HG02885 (cell line): ENCODE data around the gene FAH.
"Not testable (repeated sequence)": the region's sequence is repeated elsewhere in the genome, so short reads cannot be mapped to it uniquely, and the experiment has no call there.

ENCODE experiments used
- ATAC-seq: cut with Tn5 transposase; IDR thresholded peaks from one replicate; pipeline ENCODE4 v1.9.1; 2021; ENCODE audit warnings: mild to moderate bottlenecking; ENCODE audit not compliant: unreplicated experiment, poor library complexity

FAH gene

GRCh38 chr15:80152896-80153876, at the start of gene FAH:
Gene FAH (plus strand): TSS chr15:80152999. CDS start chr15:80153055, 56 bp downstream.
- peak; percentile 62 for ATAC-seq

- no peak for ATAC-seq
Measured at GRCh38 chr15:80105193-80105592, 47.6 kb upstream of the FAH start.

GRCh38 chr15:80105595-80105994, 47.2 kb upstream of the FAH start:
- ATAC-seq, result no peak

GRCh38 chr15:80106051-80106450, 46.7 kb upstream of the FAH start:
- no peak for ATAC-seq

- ATAC-seq, result no peak
Measured at GRCh38 chr15:80107204-80107603, 45.6 kb upstream of the FAH start.

- no peak for ATAC-seq
Measured at GRCh38 chr15:80107774-80108173, 45.0 kb upstream of the FAH start.

GRCh38 chr15:80109388-80109787, 43.4 kb upstream of the FAH start:
- ATAC-seq, result no peak

GRCh38 chr15:80110920-80111319, 41.9 kb upstream of the FAH start:
- no peak for ATAC-seq

- ATAC-seq, result no peak
Measured at GRCh38 chr15:80114114-80114513, 38.7 kb upstream of the FAH start.

GRCh38 chr15:80115021-80115420, 37.8 kb upstream of the FAH start:
- no peak for ATAC-seq

GRCh38 chr15:80118956-80119355, 33.8 kb upstream of the FAH start:
- no peak for ATAC-seq

- no peak for ATAC-seq
Measured at GRCh38 chr15:80120636-80121035, 32.2 kb upstream of the FAH start.

- no peak for ATAC-seq
Measured at GRCh38 chr15:80121546-80121945, 31.3 kb upstream of the FAH start.

- ATAC-seq, result no peak
Measured at GRCh38 chr15:80123034-80123433, 29.8 kb upstream of the FAH start.

- ATAC-seq, result not testable (repeated sequence)
Measured at GRCh38 chr15:80127253-80127652, 25.5 kb upstream of the FAH start.

- no peak for ATAC-seq
Measured at GRCh38 chr15:80127911-80128310, 24.9 kb upstream of the FAH start.

- no peak for ATAC-seq
Measured at GRCh38 chr15:80132382-80132781, 20.4 kb upstream of the FAH start.

- no peak for ATAC-seq
Measured at GRCh38 chr15:80136854-80137253, 15.9 kb upstream of the FAH start.

GRCh38 chr15:80138961-80139360, 13.8 kb upstream of the FAH start:
- no peak for ATAC-seq

- ATAC-seq, result no peak
Measured at GRCh38 chr15:80140909-80141308, 11.9 kb upstream of the FAH start.

GRCh38 chr15:80141916-80142598, 10.7 kb upstream of the FAH start:
- ATAC-seq, result no peak
